Kidney tubule cell (primary cell): Measurements from ENCODE around the gene ECEL1.

Experiments used
- DNase-seq: peaks from one replicate; pipeline ENCODE4 v3.0.0-alpha.2; 2018; ENCODE audit warnings: low spot score

The ECEL1 gene

DNA sequence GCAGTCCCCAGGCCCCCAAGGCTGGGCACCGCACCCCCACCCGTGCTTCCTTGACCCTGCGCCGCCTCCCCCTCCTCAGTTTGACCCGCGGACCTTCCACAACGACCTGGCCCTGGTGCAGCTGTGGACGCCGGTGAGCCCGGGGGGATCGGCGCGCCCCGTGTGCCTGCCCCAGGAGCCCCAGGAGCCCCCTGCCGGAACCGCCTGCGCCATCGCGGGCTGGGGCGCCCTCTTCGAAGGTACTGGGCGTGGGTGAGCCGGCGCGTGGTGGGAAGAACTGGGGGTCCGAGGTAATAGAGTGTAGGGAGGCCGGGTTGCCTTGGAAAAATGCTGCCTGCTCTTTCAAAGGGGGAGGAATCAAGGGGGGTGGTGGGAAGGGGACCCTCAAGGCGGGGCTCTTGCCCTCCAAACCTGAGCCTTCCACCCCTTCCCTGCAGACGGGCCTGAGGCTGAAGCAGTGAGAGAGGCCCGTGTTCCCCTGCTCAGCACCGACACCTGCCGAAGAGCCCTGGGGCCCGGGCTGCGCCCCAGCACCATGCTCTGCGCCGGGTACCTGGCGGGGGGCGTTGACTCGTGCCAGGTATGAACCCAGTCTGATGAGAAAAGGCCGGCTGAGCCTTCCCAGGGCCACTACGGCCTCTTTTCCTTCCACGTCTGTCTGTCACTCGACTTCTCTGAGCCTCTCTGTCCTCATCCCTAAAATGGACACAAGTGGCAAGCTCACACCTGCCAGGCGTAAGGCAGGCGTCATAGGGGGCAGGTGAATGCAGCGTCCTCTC lies 35.2 kb upstream of the ECEL1 start:
- no peak for DNase-seq

DNA sequence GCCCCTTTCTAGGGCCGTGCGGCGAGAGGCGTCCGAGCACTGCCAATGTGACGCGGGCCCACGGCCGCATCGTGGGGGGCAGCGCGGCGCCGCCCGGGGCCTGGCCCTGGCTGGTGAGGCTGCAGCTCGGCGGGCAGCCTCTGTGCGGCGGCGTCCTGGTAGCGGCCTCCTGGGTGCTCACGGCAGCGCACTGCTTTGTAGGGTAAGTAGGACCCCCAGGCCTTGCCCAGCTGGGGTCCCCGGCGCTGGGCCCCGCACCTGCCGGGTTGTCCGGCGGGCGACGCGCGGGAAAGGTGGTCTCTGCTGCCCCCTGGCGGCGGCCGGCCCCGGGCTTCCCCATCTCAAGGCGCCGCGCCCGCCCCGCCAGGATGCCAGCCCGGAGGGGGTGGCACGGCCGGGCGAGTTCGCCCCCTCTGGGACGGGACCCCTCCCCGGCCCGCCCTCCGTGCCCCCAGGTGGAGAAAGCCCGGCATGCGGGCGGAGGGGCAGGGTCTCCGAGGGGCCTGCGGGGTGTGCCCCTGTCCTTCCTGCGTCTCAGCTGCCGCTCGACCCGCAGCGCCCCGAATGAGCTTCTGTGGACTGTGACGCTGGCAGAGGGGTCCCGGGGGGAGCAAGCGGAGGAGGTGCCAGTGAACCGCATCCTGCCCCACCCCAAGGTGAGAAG lies 34.5 kb upstream of the ECEL1 start:
- peak; percentile 21 for DNase-seq

GRCh38 chr2:232521098-232521497 lies 33.5 kb upstream of the ECEL1 start:
- DNase-seq, result no peak

DNA sequence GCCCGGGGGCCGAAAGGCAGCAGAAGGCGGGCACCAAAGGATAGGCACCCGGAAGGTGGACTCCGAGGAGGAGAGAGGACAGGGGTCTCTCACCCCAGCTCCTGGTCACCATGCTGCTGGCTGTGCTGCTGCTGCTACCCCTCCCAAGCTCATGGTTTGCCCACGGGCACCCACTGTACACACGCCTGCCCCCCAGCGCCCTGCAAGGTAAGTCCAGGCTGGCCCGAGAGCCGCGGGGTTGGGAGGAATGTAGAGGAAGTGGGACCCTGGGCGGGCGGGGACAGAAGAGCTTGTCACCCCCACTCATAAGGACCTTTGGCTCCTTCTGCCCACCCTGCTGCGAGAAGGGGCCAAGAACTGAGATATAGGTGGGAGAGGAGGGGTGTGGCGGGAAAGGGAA lies 32.9 kb upstream of the ECEL1 start:
- DNase-seq, result no peak

DNA sequence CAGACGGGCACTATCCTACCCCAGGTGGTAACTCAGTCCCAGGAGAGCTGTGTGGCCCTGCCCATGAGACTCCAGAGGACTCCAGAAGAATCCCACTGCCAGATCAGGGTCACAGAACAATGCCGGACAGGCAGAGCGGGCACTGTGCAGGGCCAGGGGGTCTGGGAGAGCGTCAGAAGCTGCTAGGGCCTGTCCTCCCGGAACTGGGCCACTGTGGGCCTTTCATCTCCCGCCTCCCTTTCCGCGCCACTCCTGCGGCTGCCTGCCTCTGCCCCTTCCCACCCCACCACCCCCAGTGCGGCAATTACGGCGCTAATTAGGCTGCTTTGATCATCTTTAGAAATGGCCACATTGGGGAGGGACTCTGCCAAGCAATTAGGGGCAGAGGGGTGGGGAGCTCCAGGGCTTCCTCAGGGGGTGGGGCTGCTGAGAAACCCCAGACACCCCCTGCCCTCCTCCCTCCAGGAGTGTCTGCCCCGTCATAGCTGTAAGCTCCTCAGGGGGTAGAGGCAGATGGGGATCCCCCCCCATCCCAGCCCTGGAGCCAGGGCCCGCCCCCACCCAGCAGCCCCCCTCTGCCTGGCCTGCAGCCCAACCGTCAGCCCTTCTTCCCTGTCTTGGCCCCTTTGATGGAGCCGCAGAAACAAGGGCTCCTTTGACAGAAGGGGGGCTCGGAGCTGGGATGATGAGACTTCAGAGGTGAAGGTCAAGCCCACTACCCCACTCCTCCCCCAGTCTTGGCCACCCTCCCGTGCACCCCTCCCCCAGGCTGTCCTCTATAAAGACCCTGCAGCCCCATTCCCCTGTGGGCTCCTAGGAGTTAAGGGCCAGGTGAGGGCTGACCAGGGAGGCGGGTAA lies 32.2 kb upstream of the ECEL1 start, which contains the start of gene PRSS56:
Gene PRSS56 (plus strand): TSS at position 808 of the 858 bp plus-strand sequence. CDS start 211 bp downstream, outside the sequence.
- DNase-seq, result no peak

DNA sequence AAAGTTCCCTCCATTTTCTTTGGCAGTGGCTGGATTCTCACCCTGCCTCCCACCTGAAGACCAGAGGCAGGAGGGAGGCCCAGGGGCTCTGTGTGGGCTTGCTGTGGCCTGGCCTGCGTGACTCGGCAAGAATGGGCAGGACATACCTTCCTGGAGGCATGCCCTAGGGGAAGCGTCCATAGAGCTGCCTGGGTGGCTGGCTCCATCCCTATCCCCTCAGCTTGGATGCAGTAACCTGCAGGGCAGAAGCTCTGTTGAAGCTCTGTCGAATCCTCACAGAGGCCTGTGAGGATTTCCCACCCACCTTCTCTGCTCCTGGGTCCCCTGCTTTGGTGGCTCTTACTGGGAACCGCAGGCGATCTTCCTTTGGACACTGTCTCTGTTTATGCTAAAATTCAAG lies 31.2 kb upstream of the ECEL1 start:
- DNase-seq, result no peak

- peak; percentile 13 for DNase-seq
Observed at GRCh38 chr2:232516551-232516950, 28.9 kb upstream of the ECEL1 start.

DNA sequence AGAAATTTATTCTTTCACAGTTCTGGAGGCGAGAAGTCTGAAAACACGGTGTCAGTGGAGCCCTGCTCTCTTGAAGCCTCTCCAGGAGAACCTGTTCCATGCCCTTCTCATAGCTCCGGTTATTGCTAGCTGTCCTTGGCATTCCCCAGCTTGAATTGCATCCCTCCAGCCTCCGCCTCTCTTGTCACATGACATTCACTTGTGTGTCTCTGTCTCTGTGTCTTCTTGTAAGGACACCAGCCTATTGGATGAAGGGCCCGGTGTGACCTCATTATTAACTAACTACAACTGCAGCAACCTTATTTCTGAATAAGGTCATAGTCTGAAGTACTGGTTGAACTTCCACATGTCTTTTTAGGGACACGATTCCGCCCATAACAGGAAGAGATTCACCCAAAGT lies 28.0 kb upstream of the ECEL1 start:
- DNase-seq, result no peak

GRCh38 chr2:232513353-232513752 lies 25.7 kb upstream of the ECEL1 start:
- no peak for DNase-seq

GRCh38 chr2:232512602-232513001 lies 25.0 kb upstream of the ECEL1 start:
- no peak for DNase-seq

GRCh38 chr2:232511336-232511890 lies 23.8 kb upstream of the ECEL1 start:
- DNase-seq, result no peak

DNA sequence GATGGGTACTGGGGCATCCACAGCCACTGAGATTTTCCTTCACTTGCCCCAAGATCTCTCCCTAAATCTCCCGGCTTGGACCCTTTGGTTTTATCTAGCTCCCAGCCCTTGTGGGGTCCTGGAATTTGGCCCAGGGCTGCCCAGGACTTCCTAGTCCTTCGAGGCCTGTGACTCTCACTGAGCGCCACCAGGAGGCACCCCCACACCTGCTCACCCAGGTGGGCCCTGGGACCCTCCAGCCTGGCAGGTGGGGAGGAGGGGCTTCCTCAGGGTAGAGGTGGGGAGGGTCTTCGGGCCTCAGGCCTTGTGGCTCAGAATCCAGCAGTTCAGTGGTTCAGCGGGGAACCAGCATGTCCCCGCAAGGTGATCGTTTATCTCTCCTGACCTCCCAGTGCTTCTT lies 20.6 kb upstream of the ECEL1 start:
- DNase-seq, result no peak

DNA sequence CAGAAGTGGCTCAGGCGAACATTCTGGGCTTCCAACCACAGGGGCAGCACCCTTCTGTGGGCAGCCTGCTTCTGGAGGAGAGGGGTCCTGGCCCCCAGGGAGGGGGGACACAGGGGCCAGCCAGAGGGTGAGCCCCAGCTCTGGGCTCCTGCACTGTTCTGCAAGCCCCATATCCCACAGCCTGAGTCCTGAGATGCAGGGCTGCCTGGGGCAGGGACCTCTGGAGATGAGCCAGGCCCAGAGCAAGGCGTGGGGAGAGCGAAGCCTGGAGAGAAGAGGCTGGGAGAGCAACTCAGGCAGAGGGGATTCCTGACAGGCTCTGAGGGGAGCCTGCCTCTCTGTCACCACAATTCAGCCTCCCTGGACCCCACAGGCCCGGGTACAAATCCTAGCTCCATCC lies 19.1 kb upstream of the ECEL1 start:
- no peak for DNase-seq

DNA sequence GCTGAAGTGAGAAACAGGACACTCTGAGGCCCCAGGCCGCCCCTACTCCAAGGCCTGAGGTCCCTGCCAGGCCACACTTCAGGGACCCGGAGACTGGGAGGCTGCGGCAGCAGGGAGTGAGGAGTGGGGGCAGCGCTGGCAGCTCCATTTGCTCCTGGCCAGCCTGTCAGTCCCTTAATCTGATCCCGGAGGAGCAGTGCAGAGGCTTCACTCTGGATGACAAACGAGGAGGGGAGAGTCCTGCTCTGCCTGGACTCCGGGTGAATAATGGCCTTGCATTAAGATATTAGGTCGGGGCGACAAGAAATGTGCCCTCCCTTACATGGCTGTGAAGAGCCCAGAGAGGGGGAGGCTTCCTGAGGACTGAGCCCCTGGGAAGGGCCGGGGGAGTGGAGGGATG lies 18.2 kb upstream of the ECEL1 start:
- DNase-seq, result no peak

GRCh38 chr2:232504438-232504837 lies 16.8 kb upstream of the ECEL1 start:
- DNase-seq, result no peak

GRCh38 chr2:232503809-232504323 lies 16.2 kb upstream of the ECEL1 start:
- no peak for DNase-seq

DNA sequence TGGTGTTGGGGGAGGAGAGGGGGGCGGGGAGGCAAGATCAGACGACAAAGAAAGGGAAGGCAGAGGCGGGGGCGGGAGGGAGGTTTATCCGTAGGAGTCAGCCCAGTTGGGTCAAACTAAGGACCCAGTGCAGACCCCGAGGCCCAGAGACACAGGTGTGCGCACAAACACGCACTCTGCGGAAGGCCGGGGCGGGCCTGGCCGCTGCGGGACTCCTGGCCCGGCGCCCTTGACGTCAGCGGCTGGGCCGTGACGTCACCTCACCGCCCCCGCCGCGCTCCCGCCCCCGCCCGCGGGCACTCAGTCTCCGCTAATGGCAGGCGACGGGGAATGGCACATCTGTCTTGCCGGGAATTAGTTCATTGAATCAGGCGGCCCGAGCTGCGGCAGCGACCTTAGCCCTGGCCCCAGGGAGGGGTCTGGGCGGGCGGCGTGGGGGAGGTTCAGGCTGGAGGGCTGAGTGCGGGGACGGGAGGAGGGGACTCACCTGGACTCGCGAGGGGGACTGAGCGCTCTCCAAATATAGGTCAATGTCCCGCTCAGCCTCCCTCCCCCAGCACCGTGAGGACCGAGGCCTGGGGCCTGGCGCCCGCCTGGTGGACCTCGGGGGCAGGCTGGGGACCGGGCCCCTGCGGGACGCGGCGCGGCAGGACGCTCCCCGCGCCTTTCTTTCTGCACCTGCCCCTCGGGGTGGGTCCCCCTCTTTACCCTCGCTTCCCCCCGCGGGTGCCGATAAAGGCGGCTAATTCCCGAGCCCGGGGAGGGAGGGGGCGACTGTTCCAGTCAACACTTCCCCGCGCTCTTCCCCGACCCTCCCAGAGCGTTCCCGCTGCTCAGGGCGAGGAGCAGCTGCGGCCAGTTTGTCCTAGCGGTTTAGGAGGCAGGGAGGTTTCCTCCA lies 15.5 kb upstream of the ECEL1 start:
- DNase-seq, result no peak

DNA sequence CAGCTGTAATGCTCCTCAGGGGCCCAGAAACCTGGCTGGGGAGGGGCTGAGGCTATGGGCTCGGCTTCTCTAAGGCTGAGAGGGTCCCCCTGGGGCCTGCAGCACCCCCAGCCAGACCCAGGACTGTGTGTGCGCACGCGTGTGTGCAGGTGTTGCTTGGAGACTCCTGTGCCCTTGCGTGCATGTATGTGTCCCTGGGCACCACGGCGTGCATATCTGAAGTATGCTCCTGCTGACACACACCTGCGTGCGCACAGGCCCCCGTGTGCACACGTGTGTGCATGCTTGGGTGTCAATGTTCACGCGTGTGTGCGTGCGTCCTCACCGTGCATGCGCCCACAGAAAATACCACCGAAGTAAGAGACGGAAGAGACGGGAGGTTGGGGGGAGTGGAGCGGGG lies 14.9 kb upstream of the ECEL1 start:
- DNase-seq, result no peak

GRCh38 chr2:232501794-232502390 lies 14.3 kb upstream of the ECEL1 start:
- DNase-seq, result no peak

DNA sequence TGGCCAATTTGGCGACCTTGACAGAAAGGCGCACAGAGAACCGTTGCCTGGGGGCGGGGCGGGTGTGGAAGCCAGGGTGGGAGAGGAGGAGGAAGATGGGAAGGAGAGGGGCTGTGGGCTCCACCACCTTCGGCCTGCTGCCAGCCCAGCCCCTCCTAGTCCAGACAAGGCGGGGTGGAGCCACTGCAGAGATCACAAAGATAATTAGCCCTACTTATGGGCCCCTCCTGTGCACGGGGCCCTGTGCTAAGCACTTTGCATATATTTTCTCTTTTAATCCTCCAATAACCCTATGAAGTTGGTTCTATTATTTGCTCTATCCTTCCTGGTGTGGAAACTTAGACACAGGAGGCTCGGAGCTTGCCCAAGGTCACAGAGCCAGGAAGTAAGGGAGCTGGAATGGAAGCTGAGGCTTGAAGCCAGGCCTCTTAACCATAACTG lies 13.7 kb upstream of the ECEL1 start:
- no peak for DNase-seq

- DNase-seq, result no peak
Observed at GRCh38 chr2:232498452-232498851, 10.8 kb upstream of the ECEL1 start.
